HUDEP-2 (cell line): ENCODE data around the gene MFSD6.

Experiments used
- DNase-seq, 76 experiments: peaks; one replicate each; lab custom pipeline; 2025; ENCODE audit not compliant: unreplicated experiment in 76 of 76; lab: John Stamatoyannopoulos, UW

Gene MFSD6

GRCh38 chr2:190524928-190525327, 116.8 kb downstream of the MFSD6 start:
- no peak for DNase-seq

- no peak for DNase-seq
These were observed 118.1 kb downstream of the MFSD6 start for GRCh38 chr2:190526105-190526750.

DNA sequence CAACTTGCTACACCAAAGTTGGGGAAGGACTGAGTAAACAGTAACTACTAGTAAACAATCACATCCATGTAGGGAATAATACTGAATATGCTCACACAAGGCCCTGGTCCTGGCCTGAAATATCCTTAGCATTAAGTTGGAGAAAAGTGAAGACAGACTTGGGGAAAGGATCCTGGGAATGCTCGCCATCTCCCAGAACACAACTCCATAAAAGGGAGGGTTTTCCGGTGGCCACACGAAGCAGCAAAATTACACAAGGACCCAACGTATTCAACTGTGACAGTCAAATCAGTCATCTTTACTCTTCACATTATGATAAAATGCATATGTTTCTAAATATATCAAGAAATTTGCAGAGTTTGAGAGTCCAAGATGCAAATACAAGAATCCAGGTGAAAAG, 119.1 kb downstream of the MFSD6 start:
- DNase-seq: no peak

GRCh38 chr2:190527918-190528317, 119.8 kb downstream of the MFSD6 start:
- DNase-seq: no peak

- DNase-seq: no peak
These were observed 120.4 kb downstream of the MFSD6 start for GRCh38 chr2:190528521-190529001.

GRCh38 chr2:190529486-190530247, 121.5 kb downstream of the MFSD6 start:
- DNase-seq: no peak

- DNase-seq: peak in 1 of 76 experiments; percentile 29
These were observed 122.2 kb downstream of the MFSD6 start for GRCh38 chr2:190530248-190530900.

GRCh38 chr2:190532581-190532980, 124.4 kb downstream of the MFSD6 start:
- DNase-seq: no peak

GRCh38 chr2:190533175-190533967, 125.2 kb downstream of the MFSD6 start:
- peak in 12 of 76 experiments; percentile 4 to 50 (median 18) for DNase-seq

- peak in 5 of 76 experiments; percentile 7 to 51 (median 42) for DNase-seq
These were observed 125.8 kb downstream of the MFSD6 start for GRCh38 chr2:190533968-190534309.

DNA sequence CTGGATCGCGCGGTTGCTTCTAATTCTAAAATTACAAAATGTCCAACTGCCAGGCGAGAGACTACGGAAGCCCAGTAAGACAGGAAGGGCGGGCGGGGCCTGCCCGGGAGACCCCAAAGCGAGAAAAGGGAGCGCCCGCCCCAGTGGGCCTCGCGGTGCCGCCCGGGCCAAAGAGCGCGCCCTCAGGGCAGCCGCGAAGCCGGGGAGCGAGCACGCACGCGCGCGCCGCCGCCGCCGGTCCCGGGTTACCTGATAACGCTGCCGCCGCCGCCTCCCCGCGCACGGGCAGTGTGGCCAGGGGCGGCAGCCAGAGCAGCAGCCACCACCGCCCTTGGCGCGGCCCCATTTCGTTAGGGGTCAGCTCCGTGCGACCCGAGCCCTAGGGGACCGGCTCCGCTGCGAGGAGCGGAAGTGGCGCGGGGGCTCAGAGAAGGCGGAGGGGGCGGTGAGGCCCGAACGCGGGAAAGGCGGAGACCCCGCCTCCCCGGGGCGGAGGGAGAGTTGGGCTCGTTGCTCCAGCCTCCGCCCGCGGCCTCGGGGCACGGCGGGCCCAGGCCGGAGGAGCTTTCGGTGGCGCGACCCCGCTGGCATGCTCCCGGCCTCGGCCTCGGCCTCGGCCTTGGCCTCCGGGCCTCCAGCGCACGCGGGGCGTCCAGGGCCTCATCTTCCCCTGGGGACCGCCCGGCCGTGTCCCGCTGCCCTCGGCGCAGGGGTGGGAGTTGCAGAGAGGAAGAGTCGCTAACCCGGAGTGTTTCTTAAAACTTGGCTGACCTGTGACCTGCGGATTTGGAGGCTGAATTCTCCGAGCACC, 126.4 kb downstream of the MFSD6 start, which contains the start of gene NEMP2:
Gene NEMP2, minus strand, starts transcription at position 413 of the 811 bp plus-strand sequence. Its CDS starts 67 bp downstream, at position 346.
- DNase-seq: peak in 74 of 76 experiments; percentile 7 to 90 (median 72)

- no peak for DNase-seq
These were observed 126.9 kb downstream of the MFSD6 start for GRCh38 chr2:190535121-190535439.

DNA sequence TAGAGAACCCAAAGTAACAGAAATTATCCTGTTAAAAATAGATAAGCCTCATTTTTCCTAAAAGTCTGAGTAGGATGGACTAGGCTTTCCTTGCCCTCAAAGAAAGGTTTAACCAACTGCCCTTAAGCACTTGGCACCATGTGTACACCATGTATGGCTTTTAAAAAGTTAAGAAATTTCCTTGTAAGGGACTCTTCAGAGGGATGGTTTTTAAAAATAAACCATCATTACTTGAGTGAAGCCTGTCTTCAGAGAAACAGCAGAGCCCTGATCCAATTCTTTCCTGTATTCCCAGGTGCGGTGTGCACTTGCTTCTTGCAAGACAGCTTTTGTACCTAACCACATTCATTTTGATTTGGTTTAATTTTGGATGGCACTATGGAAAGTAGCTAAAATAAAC, 127.4 kb downstream of the MFSD6 start:
- DNase-seq: no peak

DNA sequence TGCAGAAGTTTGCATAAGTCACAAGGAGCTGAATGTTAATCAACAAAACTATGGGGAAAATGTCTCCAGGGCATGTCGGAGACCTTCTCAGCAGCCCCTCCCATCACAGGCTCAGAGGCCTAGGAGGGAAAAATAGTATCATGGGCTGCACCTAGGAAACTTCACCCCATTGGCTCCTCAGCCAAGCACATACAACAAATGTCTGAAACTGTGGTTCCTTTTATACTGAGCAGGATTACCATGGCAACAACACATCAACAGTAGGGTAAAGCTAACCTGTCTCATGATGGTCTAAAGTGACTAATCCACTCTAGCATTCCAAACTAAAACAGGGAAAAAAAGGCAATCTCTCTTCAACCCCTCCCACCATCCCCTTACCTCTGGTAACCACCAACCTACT, 129.6 kb downstream of the MFSD6 start:
- DNase-seq: no peak

GRCh38 chr2:190538201-190538600, 130.0 kb downstream of the MFSD6 start:
- DNase-seq: no peak

GRCh38 chr2:190540048-190540447, 131.9 kb downstream of the MFSD6 start:
- peak in 1 of 76 experiments; percentile 7 for DNase-seq

DNA sequence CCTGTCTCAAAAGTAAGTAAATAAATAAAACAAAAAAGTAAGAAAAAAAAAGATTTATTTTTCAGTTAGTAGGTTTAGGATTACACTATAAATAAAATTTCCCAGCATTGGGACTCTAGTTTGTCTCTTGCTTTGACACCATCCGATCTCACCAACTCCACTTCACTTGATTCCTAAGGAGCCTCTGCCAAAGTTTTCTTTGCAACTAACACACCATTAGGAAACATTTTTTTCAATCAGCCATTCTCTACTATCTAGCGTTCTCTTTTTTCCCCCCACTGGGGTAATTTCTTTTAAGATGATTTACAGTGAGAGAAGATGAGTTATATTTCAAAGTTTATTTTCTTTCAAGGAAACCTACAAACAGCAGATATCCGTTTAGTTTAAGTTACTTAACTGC, 136.9 kb downstream of the MFSD6 start:
- no peak for DNase-seq

- no peak for DNase-seq
These were observed 137.6 kb downstream of the MFSD6 start for GRCh38 chr2:190545555-190546385.

GRCh38 chr2:190546734-190547133, 138.6 kb downstream of the MFSD6 start:
- DNase-seq: no peak
